Mesenchymal stem cell (in vitro differentiated cells and primary cell): Measurements from ENCODE around the gene KPNA4.

Source experiments
- DNase-seq: peaks from one replicate; pipeline ENCODE4 v3.0.0-alpha.2; 2013
- H2AFZ ChIP-seq: one replicate; pipeline ENCODE4 v1.6.1; 2013; ENCODE audit warnings: low read depth, mild to moderate bottlenecking, control low read depth, inconsistent platforms, low read length, moderate library complexity
- H2AK5ac ChIP-seq: 2 replicates; pipeline ENCODE4 v1.6.1; 2013; ENCODE audit warnings: low read length, moderate library complexity, mild to moderate bottlenecking, inconsistent platforms; ENCODE audit not compliant: severe bottlenecking
- H2BK120ac ChIP-seq: one replicate; pipeline ENCODE4 v1.6.1; 2013; ENCODE audit warnings: low read depth, mild to moderate bottlenecking, inconsistent platforms, low read length, moderate library complexity
- H2BK12ac ChIP-seq, 2 experiments: one replicate each; pipeline ENCODE4 v1.6.1; 2013; ENCODE audit warnings: inconsistent platforms in 2 of 2, low read length in 2 of 2, mild to moderate bottlenecking in 2 of 2, moderate library complexity in 2 of 2, control low read depth in 1 of 2
- H2BK15ac ChIP-seq: one replicate; pipeline ENCODE4 v1.6.1; 2013; ENCODE audit warnings: mild to moderate bottlenecking, low read depth, inconsistent platforms; ENCODE audit not compliant: poor library complexity, severe bottlenecking
- H2BK5ac ChIP-seq: 2 replicates; pipeline ENCODE4 v1.6.1; 2013; ENCODE audit warnings: low read depth, mild to moderate bottlenecking, low read length, control low read depth, inconsistent platforms; ENCODE audit not compliant: poor library complexity, severe bottlenecking
- H3K14ac ChIP-seq, 2 experiments: one replicate each; pipeline ENCODE4 v1.6.1; 2013; ENCODE audit warnings: inconsistent platforms in 2 of 2, low read length in 2 of 2, control low read depth in 1 of 2, mild to moderate bottlenecking in 1 of 2, moderate library complexity in 1 of 2
- H3K18ac ChIP-seq, 2 experiments: one replicate each; pipeline ENCODE4 v1.6.1; 2013; ENCODE audit warnings: inconsistent platforms in 2 of 2, low read length in 2 of 2, control low read depth in 1 of 2, low read depth in 1 of 2, mild to moderate bottlenecking in 1 of 2
- H3K23ac ChIP-seq, 2 experiments: one replicate each; pipeline ENCODE4 v1.6.1; 2013; ENCODE audit warnings: inconsistent platforms in 2 of 2, low read length in 2 of 2, mild to moderate bottlenecking in 2 of 2, moderate library complexity in 2 of 2, control low read depth in 1 of 2
- H3K27ac ChIP-seq: 2 replicates; pipeline ENCODE4 v1.5.1; 2013; ENCODE audit warnings: mild to moderate bottlenecking, moderate library complexity, low read length, control low read depth, inconsistent platforms; ENCODE audit not compliant: poor library complexity, severe bottlenecking
- H3K27me3 ChIP-seq, 2 experiments: 2 replicates each; pipeline versions ENCODE4 v1.6.1 to v1.7.0; 2013; ENCODE audit warnings: low read length in 2 of 2, mild to moderate bottlenecking in 2 of 2, moderate library complexity in 2 of 2, control low read depth in 1 of 2, inconsistent platforms in 1 of 2; ENCODE audit not compliant: control insufficient read depth in 1 of 2, insufficient read depth in 1 of 2
- H3K36me3 ChIP-seq, 2 experiments: 2 replicates each; pipeline versions ENCODE4 v1.6.1 to v1.7.0; 2013; ENCODE audit warnings: low read length in 2 of 2, control low read depth in 1 of 2, inconsistent platforms in 1 of 2, low read depth in 1 of 2, mild to moderate bottlenecking in 1 of 2; ENCODE audit not compliant: insufficient read depth in 2 of 2, control insufficient read depth in 1 of 2
- H3K4ac ChIP-seq, 2 experiments: one replicate each; pipeline ENCODE4 v1.6.1; 2013; ENCODE audit warnings: inconsistent platforms in 2 of 2, low read length in 2 of 2, mild to moderate bottlenecking in 2 of 2, moderate library complexity in 2 of 2, control low read depth in 1 of 2, low read depth in 1 of 2
- H3K4me1 ChIP-seq: 2 replicates; pipeline ENCODE4 v1.6.1; 2013; ENCODE audit warnings: low read depth, low read length, control low read depth; ENCODE audit not compliant: control insufficient read depth, insufficient read depth
- H3K4me2 ChIP-seq: 2 replicates; pipeline ENCODE4 v1.6.1; 2013; ENCODE audit warnings: low read length, mild to moderate bottlenecking, inconsistent platforms; ENCODE audit not compliant: poor library complexity, severe bottlenecking
- H3K4me3 ChIP-seq, 2 experiments: 2 replicates each; pipeline versions ENCODE4 v1.5.1 to v1.7.0; 2013; ENCODE audit warnings: low read length in 2 of 2, mild to moderate bottlenecking in 2 of 2, control low read depth in 1 of 2, low read depth in 1 of 2; ENCODE audit not compliant: insufficient read depth in 1 of 2
- H3K79me1 ChIP-seq: replicated peaks from 2 replicates; pipeline ENCODE4 v1.6.1; 2013; ENCODE audit warnings: mild to moderate bottlenecking, control low read depth, low read length, inconsistent platforms; ENCODE audit not compliant: poor library complexity, severe bottlenecking
- H3K9ac ChIP-seq: 2 replicates; pipeline ENCODE4 v1.7.0; 2013; ENCODE audit warnings: mild to moderate bottlenecking, low read length, moderate library complexity
- H3K9me3 ChIP-seq: 2 replicates; pipeline ENCODE4 v1.7.0; 2013; ENCODE audit warnings: mild to moderate bottlenecking, low read length; ENCODE audit not compliant: control insufficient read depth
- H4K8ac ChIP-seq: one replicate; pipeline ENCODE4 v1.6.1; 2013; ENCODE audit warnings: inconsistent platforms, mild to moderate bottlenecking, low read length, moderate library complexity
- H4K91ac ChIP-seq: one replicate; pipeline ENCODE4 v1.6.1; 2013; ENCODE audit warnings: mild to moderate bottlenecking, low read length, inconsistent platforms
- WGBS: methylation state at CpG from one replicate; pipeline ENCODE4 v1.1.7; 2013; ENCODE audit warnings: mixed read lengths; 5-methylcytosine and 5-hydroxymethylcytosine counted together

Gene KPNA4

DNA sequence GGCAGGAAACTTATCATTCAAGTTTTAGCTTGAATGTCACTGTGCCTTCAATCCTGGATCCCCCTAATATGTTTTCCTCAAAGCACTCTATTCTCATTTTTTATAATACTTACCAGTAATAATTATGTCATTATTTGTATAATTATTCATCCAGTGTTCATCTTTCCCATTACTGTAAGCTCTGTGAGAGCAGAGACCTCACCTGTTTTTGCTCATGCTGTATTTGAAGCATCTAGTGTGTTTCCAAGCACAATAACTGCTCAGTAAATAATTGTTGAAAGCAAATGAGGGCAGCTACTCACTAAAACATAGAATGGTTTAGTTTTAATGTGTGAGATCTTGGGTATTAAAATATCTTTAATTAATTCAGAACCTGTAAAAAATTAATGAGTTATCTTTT, 36.9 kb upstream of the KPNA4 start:
- Histone ChIP-seq H3K18ac (no peak overlapping the region), H3K9me3 (no peaks in the 10 kb centered on the region), H3K36me3 (no peaks in the 10 kb centered on the region), H3K4me2 (no peak overlapping the region), H3K27me3 (no peaks in the 10 kb centered on the region), H2BK120ac (no peak overlapping the region), H3K4me3 (no peak overlapping the region), H3K4ac (no peak overlapping the region), H3K9ac (no peak overlapping the region), H2BK5ac (no peak overlapping the region), H4K8ac (no peak overlapping the region), H2AK5ac (no peak overlapping the region), H4K91ac (no peak overlapping the region), H3K4me1 (no peaks in the 10 kb centered on the region), H3K23ac (no peak overlapping the region), H3K27ac (no peak overlapping the region), H3K14ac (no peak overlapping the region), H2BK15ac (no peak overlapping the region), H2BK12ac (no peak overlapping the region), H2AFZ (no peak overlapping the region), H3K79me1 (no peaks in the 10 kb centered on the region)
- no peak for DNase-seq

DNA sequence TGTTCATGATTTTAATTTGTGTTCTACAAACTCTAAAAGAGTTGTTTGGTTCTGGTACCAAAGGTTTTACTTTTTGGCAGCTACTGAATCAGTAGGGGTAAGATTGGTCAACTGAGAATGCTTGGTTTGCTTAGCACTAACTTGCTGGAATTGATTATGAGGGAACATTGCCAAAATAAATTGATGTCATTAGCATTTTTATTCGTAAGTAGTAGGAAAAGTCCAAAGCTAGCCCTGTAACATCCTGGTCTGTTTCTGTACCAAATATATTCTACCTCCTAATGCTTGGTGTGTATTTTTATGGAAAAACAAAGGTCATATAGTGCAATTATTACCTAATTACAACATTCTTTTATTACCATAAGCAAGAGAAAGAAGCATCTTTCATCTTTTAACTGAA, 35.9 kb upstream of the KPNA4 start:
- no peak overlapping the region for H3K18ac ChIP-seq
- H2AK5ac ChIP-seq, result no peak overlapping the region
- no peak overlapping the region for H3K27ac ChIP-seq
- H3K14ac ChIP-seq, result no peak overlapping the region
- H2BK5ac ChIP-seq, result no peak overlapping the region
- no peak overlapping the region for H3K4me2 ChIP-seq
- H3K79me1 ChIP-seq, result no peaks in the 10 kb centered on the region
- DNase-seq, result no peak
- no peak overlapping the region for H2BK15ac ChIP-seq
- H2BK12ac ChIP-seq, result no peak overlapping the region
- H3K4me1 ChIP-seq, result no peaks in the 10 kb centered on the region
- no peak overlapping the region for H3K4ac ChIP-seq
- H3K9ac ChIP-seq, result no peak overlapping the region
- no peak overlapping the region for H2BK120ac ChIP-seq
- H3K4me3 ChIP-seq, result no peak overlapping the region
- H3K9me3 ChIP-seq, result no peaks in the 10 kb centered on the region
- WGBS, result no CpG with 5 or more reads among the region's 1 CpG
- H3K36me3 ChIP-seq, result no peaks in the 10 kb centered on the region
- no peak overlapping the region for H4K8ac ChIP-seq
- H3K27me3 ChIP-seq, result no peaks in the 10 kb centered on the region
- H3K23ac ChIP-seq, result no peak overlapping the region
- no peak overlapping the region for H4K91ac ChIP-seq
- no peak overlapping the region for H2AFZ ChIP-seq

DNA sequence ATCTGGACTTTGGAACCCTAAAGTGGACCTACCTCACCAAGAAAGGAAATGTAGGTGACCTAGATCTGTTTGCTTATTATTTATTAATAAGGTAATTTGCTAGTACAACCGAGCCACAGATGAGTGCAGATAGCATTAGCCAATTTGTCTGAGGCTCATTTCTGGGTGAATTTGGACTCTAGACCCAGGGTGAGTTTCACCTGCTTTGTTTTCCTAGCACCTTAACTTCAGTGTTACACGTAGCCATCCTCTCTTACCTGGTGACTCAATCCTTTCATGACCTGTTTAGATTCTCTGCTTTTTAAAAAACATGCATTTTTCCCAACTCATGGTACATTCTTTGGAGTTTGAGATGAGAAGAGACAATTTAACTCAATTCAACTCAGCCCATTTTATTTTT, 33.5 kb upstream of the KPNA4 start:
- WGBS, result 80% methylated on average over 2 of the region's 2 CpGs
- Histone ChIP-seq H2AFZ (no peak overlapping the region), H3K4ac (no peak overlapping the region)

DNA sequence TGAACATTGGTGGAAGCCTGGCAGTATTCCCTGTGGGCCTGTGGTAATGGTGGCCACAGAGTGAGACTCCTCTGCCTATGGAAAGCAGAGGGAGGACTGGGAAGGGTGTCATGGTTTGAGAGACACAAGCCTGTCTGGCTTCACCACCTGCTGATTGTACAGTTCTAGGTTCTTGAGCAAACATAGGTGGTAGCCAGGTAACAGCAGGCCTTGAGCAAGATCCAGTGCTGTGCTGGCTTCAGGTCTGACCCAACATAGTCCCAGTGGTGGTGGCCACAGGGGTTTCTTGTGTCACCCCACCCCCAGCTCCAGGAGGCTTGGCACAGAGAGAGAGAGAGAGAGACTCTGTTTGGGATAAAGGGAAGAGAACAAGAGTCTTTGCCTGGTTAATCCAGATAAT, 22.7 kb upstream of the KPNA4 start:
- Histone ChIP-seq H2BK5ac (no peak overlapping the region), H4K8ac (no peak overlapping the region), H3K14ac (no peak overlapping the region), H3K4ac (no peak overlapping the region), H2BK120ac (no peak overlapping the region), H3K9ac (no peak overlapping the region), H2AK5ac (no peak overlapping the region), H2BK12ac (no peak overlapping the region), H3K4me3 (no peak overlapping the region), H3K9me3 (peaks cover 29% of the 10 kb centered on the region), H3K4me1 (no peaks in the 10 kb centered on the region), H3K27ac (no peak overlapping the region), H3K27me3 (no peaks in the 10 kb centered on the region), H2BK15ac (no peak overlapping the region), H3K4me2 (no peak overlapping the region), H3K36me3 (no peaks in the 10 kb centered on the region), H4K91ac (no peak overlapping the region), H3K79me1 (no peaks in the 10 kb centered on the region), H2AFZ (no peak overlapping the region), H3K23ac (no peak overlapping the region), H3K18ac (no peak overlapping the region)
- DNase-seq, result no peak

More for the DNA sequence above, 33.5 kb upstream of the KPNA4 start:
- Histone ChIP-seq H3K4me3 (no peak overlapping the region), H3K9me3 (no peaks in the 10 kb centered on the region), H3K23ac (no peak overlapping the region), H2BK12ac (no peak overlapping the region), H3K4me1 (no peaks in the 10 kb centered on the region), H3K14ac (no peak overlapping the region), H3K18ac (no peak overlapping the region), H2BK120ac (no peak overlapping the region), H3K4me2 (no peak overlapping the region), H4K8ac (no peak overlapping the region), H2BK15ac (no peak overlapping the region), H3K9ac (no peak overlapping the region), H4K91ac (no peak overlapping the region), H3K27ac (no peak overlapping the region), H3K27me3 (no peaks in the 10 kb centered on the region), H2BK5ac (no peak overlapping the region), H3K79me1 (no peaks in the 10 kb centered on the region), H2AK5ac (no peak overlapping the region), H3K36me3 (no peaks in the 10 kb centered on the region)
- no peak for DNase-seq
